K562 (cell line): ENCODE data around the gene PSMG3. TPM values are rescaled to one million over a fixed set of nuclear protein-coding genes. Genes with fewer than 3 reads are reported as not detected.
A peak's percentile ranks its signal among the peaks of the same experiment; 100 is the strongest.

Experiments
- CBX2 ChIP-seq: fragments of 200-600 bp; sonication (generic); IDR thresholded peaks from one replicate; pipeline ENCODE4 v1.6.1; 2012; ENCODE audit warnings: mild to moderate bottlenecking, low read length, inconsistent platforms; ENCODE audit not compliant: insufficient read depth, poor library complexity, severe bottlenecking
- CEBPG ChIP-seq, 3 experiments: fragments of 200-800 bp in 1 of 3; sonication (Bioruptor generic) in 1 of 3; sonication (generic) in 1 of 3; formaldehyde crosslinking in 1 of 3; IDR thresholded peaks in 2 of 3; conservative IDR thresholded peaks in 1 of 3; 2 replicates each; pipeline versions ENCODE4 v1.6.1 to v1.8.0; 2016 to 2022; ENCODE audit warnings: missing compliant biosample characterization in 2 of 3, missing genetic modification characterization in 2 of 3, mild to moderate bottlenecking in 1 of 3, missing genetic modification reagents in 1 of 3
- CGGBP1 ChIP-seq: fragments of 250-450 bp; sonication (Bioruptor Pico); IDR thresholded peaks from 2 replicates; pipeline ENCODE4 v1.9.0; 2021; ENCODE audit warnings: mild to moderate bottlenecking
- ELF2 ChIP-seq: fragments of 250-450 bp; sonication (Bioruptor Pico); IDR thresholded peaks from 2 replicates; pipeline ENCODE4 v1.5.0; 2021; ENCODE audit warnings: mild to moderate bottlenecking
- FIP1L1 ChIP-seq: fragments of 200-400 bp; formaldehyde crosslinking; IDR thresholded peaks from 2 replicates; pipeline ENCODE4 v1.6.1; 2018; ENCODE audit warnings: mild to moderate bottlenecking, low read depth, low read length; ENCODE audit not compliant: poor library complexity, severe bottlenecking
- GABPA ChIP-seq: fragments of 200-800 bp; sonication (Bioruptor generic); conservative IDR thresholded peaks from 2 replicates; pipeline ENCODE4 v1.6.1; 2016; ENCODE audit warnings: low read depth, missing genetic modification characterization, missing compliant biosample characterization
- MYC ChIP-seq, 2 experiments: fragments of 250-450 bp in 1 of 2; sonication (Bioruptor Pico) in 1 of 2; IDR thresholded peaks; 2 replicates each; pipeline versions ENCODE4 v1.5.1 to v1.6.1; 2012 to 2021; ENCODE audit warnings: low read depth in 2 of 2, borderline replicate concordance in 1 of 2, improper control_type of control experiment in 1 of 2, low read length in 1 of 2, mild to moderate bottlenecking in 1 of 2, moderate library complexity in 1 of 2
- NCOR1 ChIP-seq: fragments of 450-650 bp; IDR thresholded peaks from 2 replicates; pipeline ENCODE4 v1.6.1; 2016; ENCODE audit warnings: mild to moderate bottlenecking, moderate library complexity
- RNF219 ChIP-seq: fragments of 250-450 bp; sonication (Bioruptor Pico); IDR thresholded peaks from 2 replicates; pipeline ENCODE4 v1.5.0; 2022; ENCODE audit warnings: mild to moderate bottlenecking
- SAFB ChIP-seq: fragments of 200-400 bp; formaldehyde crosslinking; IDR thresholded peaks from 2 replicates; pipeline ENCODE4 v1.6.1; 2017; ENCODE audit warnings: low read depth, low read length, borderline replicate concordance
- SMARCA4 ChIP-seq: fragments of 450-650 bp; IDR thresholded peaks from 2 replicates; pipeline ENCODE4 v1.6.1; 2016
- SRSF3 ChIP-seq: fragments of 200-400 bp; formaldehyde crosslinking; IDR thresholded peaks from 2 replicates; pipeline ENCODE4 v1.6.1; 2016; ENCODE audit warnings: mild to moderate bottlenecking, low read length, moderate library complexity; ENCODE audit not compliant: insufficient read depth
- TSHZ1 ChIP-seq: fragments of 250-450 bp; sonication (Bioruptor Pico); IDR thresholded peaks from 2 replicates; pipeline ENCODE4 v1.4.0; 2020; ENCODE audit warnings: mild to moderate bottlenecking, moderate library complexity
- ZBED1 ChIP-seq: IDR thresholded peaks from 2 replicates; pipeline ENCODE4 v1.6.1; 2014
- ZBTB33 ChIP-seq: sonication (generic); formaldehyde crosslinking; IDR thresholded peaks from 2 replicates; pipeline ENCODE4 v1.8.1; 2023; ENCODE audit warnings: mild to moderate bottlenecking, missing genetic modification reagents
- ZNF224 ChIP-seq: sonication (generic); formaldehyde crosslinking; IDR thresholded peaks from 2 replicates; pipeline ENCODE4 v1.8.0; 2022; ENCODE audit warnings: mild to moderate bottlenecking, missing genetic modification reagents
- ZNF3 ChIP-seq: fragments of 250-450 bp; sonication (Bioruptor Pico); IDR thresholded peaks from 2 replicates; pipeline ENCODE4 v1.5.0; 2021; ENCODE audit warnings: mild to moderate bottlenecking, moderate library complexity
- ZNF644 ChIP-seq: fragments of 200-800 bp; sonication (Bioruptor generic); IDR thresholded peaks from 2 replicates; pipeline ENCODE4 v1.6.1; 2016; ENCODE audit warnings: low read depth, missing genetic modification characterization, missing compliant biosample characterization
- polyA plus RNA-seq, 8 experiments: library from polyadenylated mRNA; depleted of rRNA in 4 of 8; stranded (reverse) in 5 of 8; unstranded in 3 of 8; fragments of >200 nt; fragmentation: Nextera tagmentation in 2 of 8; fragmentation: Illumina TruSeq in 1 of 8; extraction: Ambion mirVana in 2 of 8; extraction: Trizol in 1 of 8; gene quantifications; 2 replicates each; pipeline versions ENCODE4 v1.2.1 to v1.2.3, GENCODE V29; 2011 to 2014; ENCODE audit warnings: inconsistent platforms in 1 of 8, missing spikeins in 1 of 8
- total RNA-seq, 7 experiments: library from RNA; depleted of rRNA in 6 of 7; stranded (reverse); fragments of >200 nt in 6 of 7; fragmentation: Illumina TruSeq in 2 of 7; extraction: Trizol in 2 of 7; gene quantifications; 2 replicates each; pipeline versions ENCODE4 v1.2.1 to v1.2.3, GENCODE V29; 2011 to 2021; ENCODE audit warnings: low replicate concordance in 1 of 7

The PSMG3 gene
- total and polyA plus RNA-seq, 9 of the 15 experiments (the other 6 are each of a cell fraction or from before 2014, with no cell fraction given) = 34.8 to 122 (median 80.1) TPM

- TF ChIP-seq RNF219 (CRISPR knock-in tag) = no peak
- no peak for TF ChIP-seq ZNF3 (CRISPR knock-in tag)
- TF ChIP-seq ZNF644 (tag) = peak; percentile 57; the same call in 1 of the 2 replicates
- no peak for TF ChIP-seq CEBPG (CRISPR knock-in tag; IDR thresholded peaks at IDR 0.05)
- TF ChIP-seq CEBPG (tag; conservative IDR thresholded peaks at IDR 0.05 in 1 of 2, IDR thresholded peaks at IDR 0.05 in 1 of 2) = no peak
- peak; percentile 97 for TF ChIP-seq FIP1L1
- TF ChIP-seq TSHZ1 (CRISPR knock-in tag) = no peak
- 0 out of 2 replicates have a peak, but pooled peaks have one; percentile 26 for TF ChIP-seq SAFB
- peak; percentile 55 for TF ChIP-seq NCOR1
- peak; percentile 89 for TF ChIP-seq MYC (IDR thresholded peaks at IDR 0.05; ENCODE audit: low read depth, low read length)
- TF ChIP-seq MYC (CRISPR knock-in tag; IDR thresholded peaks at IDR 0.05; ENCODE audit: borderline replicate concordance, low read depth) = peak; percentile 49; the same call in 1 of the 2 replicates
- TF ChIP-seq SRSF3 = no peak; the same call in 1 of the 2 replicates
- no peak for TF ChIP-seq CBX2
- TF ChIP-seq SMARCA4 = no peak
- peak; percentile 60; the same call in 1 of the 2 replicates for TF ChIP-seq ZBED1
- TF ChIP-seq GABPA (tag) = peak; percentile 99
- TF ChIP-seq ELF2 = peak; percentile 86
- no peak for TF ChIP-seq CGGBP1 (CRISPR knock-in tag)
- TF ChIP-seq ZNF224 (CRISPR knock-in tag) = 0 out of 2 replicates have a peak, but pooled peaks have one; percentile 39
- TF ChIP-seq ZBTB33 (CRISPR knock-in tag) = peak; percentile 75
Measured at GRCh38 chr7:1569833-1570632, at the start of gene PSMG3 (continued).
